GM21619 (cell line): ENCODE data around the gene CXCL12.

ENCODE experiments used
- ATAC-seq: cut with Tn5 transposase; IDR thresholded peaks from one replicate; pipeline ENCODE4 v1.9.1; 2021; ENCODE audit not compliant: unreplicated experiment

The CXCL12 gene

GRCh38 chr10:44385696-44386441, 972 bp upstream of the CXCL12 start:
- no peak for ATAC-seq

GRCh38 chr10:44384601-44385025, 284 bp downstream of the CXCL12 start:
- ATAC-seq, result no peak

GRCh38 chr10:44383749-44384600, 922 bp downstream of the CXCL12 start:
- ATAC-seq, result no peak

- ATAC-seq, result no peak
Observed at GRCh38 chr10:44382981-44383748, 1.7 kb downstream of the CXCL12 start.

- no peak for ATAC-seq
Observed at GRCh38 chr10:44382131-44382858, 2.6 kb downstream of the CXCL12 start.

GRCh38 chr10:44380829-44381600, 3.9 kb downstream of the CXCL12 start:
- ATAC-seq, result no peak

- no peak for ATAC-seq
Observed at GRCh38 chr10:44379907-44380306, 5.0 kb downstream of the CXCL12 start.

- no peak for ATAC-seq
Observed at GRCh38 chr10:44378626-44379025, 6.3 kb downstream of the CXCL12 start.

- ATAC-seq, result no peak
Observed at GRCh38 chr10:44377651-44378310, 7.1 kb downstream of the CXCL12 start.

- no peak for ATAC-seq
Observed at GRCh38 chr10:44376472-44377099, 8.3 kb downstream of the CXCL12 start.

- no peak for ATAC-seq
Observed at GRCh38 chr10:44374155-44374554, 10.7 kb downstream of the CXCL12 start.

GRCh38 chr10:44373341-44373995, 11.4 kb downstream of the CXCL12 start:
- ATAC-seq, result no peak

GRCh38 chr10:44372181-44372580, 12.7 kb downstream of the CXCL12 start:
- no peak for ATAC-seq

- no peak for ATAC-seq
Observed at GRCh38 chr10:44370731-44371248, 14.1 kb downstream of the CXCL12 start.

GRCh38 chr10:44369854-44370253, 15.0 kb downstream of the CXCL12 start:
- ATAC-seq, result no peak

GRCh38 chr10:44369296-44369695, 15.6 kb downstream of the CXCL12 start:
- ATAC-seq, result no peak

GRCh38 chr10:44368637-44369036, 16.3 kb downstream of the CXCL12 start:
- ATAC-seq, result no peak

GRCh38 chr10:44366941-44367630, 17.8 kb downstream of the CXCL12 start:
- ATAC-seq, result no peak
